ENCODE data around the gene LYST. TPM values are rescaled to one million over a fixed set of nuclear protein-coding genes. Genes with fewer than 3 reads are reported as not detected.

Gene LYST
- total RNA-seq, 2 experiments from 2014 or later: 19.0 to 21.1 TPM

DNA sequence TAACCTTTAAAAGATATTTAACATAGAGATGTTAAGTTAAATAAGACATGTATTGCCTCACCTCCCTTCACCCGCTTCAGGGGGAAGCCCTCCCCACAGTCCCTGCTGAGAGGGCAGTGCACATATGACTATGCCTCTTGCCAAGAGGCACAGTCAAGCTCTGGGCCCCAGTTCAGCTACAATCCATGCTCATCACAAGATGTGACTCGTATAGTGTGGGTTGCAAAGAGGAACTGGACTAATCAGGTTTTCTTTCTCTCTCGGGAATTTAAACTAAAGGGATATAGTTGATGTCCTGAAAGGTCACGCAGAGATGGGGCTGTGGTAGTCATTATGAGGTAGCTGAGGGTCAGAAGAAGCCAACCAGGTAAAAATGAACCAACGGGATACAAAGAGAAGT is 35.6 kb downstream of the LYST start:
- Mint-ChIP-seq H3K9me3 (no peaks in the 10 kb centered on the region), H3K36me3 (ENCODE audit: low read depth) (peaks cover 15% of the 10 kb centered on the region), H3K4me1 (ENCODE audit: low read depth) (peaks cover 13% of the 10 kb centered on the region), H3K4me3 (no peak overlapping the region), H3K27ac (no peak overlapping the region), H3K27me3 (ENCODE audit: low read depth) (no peaks in the 10 kb centered on the region)
- DNase-seq: peak; percentile 63
- intact Hi-C loops (cut with micrococcal nuclease): no loop called here
- CTCF ChIA-PET: interaction anchor here (1.2 to 2.2 kb wide), 2 partner anchors 12 to 141 kb away, joined by 4 to 7 read pairs; no protein-coding TSS in a partner anchor

DNA sequence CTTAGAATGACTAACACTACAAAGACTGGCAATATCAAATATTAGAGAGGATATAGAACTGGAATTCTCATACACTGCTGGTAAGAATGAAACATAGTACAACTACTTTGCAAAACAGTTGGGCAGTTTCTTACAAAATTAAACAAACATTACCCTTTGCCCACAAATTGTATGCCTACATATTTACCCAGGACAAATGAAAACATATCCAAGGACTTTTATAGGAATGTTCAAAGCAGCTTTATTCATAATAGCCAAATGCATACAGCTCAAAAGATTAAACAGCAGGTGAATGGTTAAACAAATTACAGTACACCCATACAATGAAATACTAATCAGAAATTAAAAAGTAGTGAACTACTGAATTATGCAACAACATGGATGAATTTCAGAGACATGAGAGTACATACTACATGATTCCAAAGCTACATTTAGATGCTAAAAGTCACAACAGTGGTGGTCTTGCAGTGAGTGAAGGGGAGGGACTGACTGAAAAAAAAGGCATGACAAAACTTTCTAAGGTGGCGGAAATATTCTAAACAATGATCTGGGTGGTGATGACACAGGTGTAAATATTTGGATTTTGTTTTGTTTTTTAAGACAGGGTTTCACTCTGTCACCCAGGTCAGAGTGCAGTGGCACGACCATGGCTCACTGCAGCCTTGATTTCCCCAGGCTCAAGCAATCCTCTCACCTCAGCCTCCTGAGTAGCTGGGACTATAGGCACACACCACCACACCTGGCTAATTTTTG is 40.4 kb downstream of the LYST start:
- Mint-ChIP-seq H3K4me1 (ENCODE audit: low read depth) (peaks cover 6% of the 10 kb centered on the region), H3K9me3 (no peaks in the 10 kb centered on the region), H3K27me3 (ENCODE audit: low read depth) (no peaks in the 10 kb centered on the region), H3K27ac (no peak overlapping the region), H3K4me3 (no peak overlapping the region), H3K36me3 (ENCODE audit: low read depth) (peaks cover 20% of the 10 kb centered on the region)
- intact Hi-C loops (cut with micrococcal nuclease): no loop called here
- CTCF ChIA-PET: interaction anchor here (0.6 kb wide), 1 partner anchor 15 kb away, joined by 3 read pairs; no protein-coding TSS in a partner anchor
- DNase-seq: no peak

DNA sequence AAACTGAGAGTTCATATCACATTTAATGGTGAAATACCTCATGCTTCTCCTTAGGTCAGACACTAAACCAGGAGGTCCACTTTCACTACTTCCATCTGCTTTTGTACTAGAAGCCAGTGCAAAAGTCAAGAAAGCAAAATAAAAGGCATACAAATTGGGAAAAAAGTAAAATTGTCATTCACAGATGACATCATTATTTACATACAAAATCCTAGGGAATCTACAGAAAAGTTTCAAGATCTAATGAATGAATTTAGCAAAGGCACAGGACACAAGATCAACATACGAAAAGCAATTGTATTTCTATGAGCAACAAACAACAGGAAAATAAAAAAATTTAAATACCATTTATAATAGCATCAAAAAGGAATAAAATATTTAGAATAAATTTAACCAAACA is 41.5 kb downstream of the LYST start:
- no peaks in the 10 kb centered on the region for H3K9me3 Mint-ChIP-seq
- H3K4me1 Mint-ChIP-seq (ENCODE audit: low read depth): no peaks in the 10 kb centered on the region
- H3K36me3 Mint-ChIP-seq (ENCODE audit: low read depth): peaks cover 15% of the 10 kb centered on the region
- intact Hi-C loops (cut with micrococcal nuclease): no loop called here
- H3K4me3 Mint-ChIP-seq: no peak overlapping the region
- CTCF ChIA-PET: no interaction called here
- DNase-seq: no peak
- H3K27ac Mint-ChIP-seq: no peak overlapping the region
- H3K27me3 Mint-ChIP-seq (ENCODE audit: low read depth): no peaks in the 10 kb centered on the region

DNA sequence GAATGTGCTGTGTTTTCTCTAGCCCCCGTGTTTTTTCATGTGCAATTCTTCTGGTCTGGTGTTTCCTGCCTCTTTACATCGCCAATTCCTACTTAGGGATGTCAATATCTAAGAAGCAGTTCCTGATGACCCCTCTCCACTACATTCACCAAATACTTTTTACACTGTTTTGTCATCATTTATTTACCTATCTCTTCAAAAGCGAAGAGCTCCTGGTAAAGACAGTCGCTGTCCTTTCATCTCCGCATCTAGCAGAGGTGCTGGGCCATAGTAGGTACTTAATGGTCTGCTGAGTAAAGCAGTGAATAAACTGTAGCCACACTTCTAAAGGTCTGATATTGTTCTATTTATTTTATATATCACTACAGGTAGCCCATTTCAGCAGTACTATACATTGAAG is 43.0 kb downstream of the LYST start:
- Mint-ChIP-seq H3K27me3 (ENCODE audit: low read depth) (no peaks in the 10 kb centered on the region), H3K4me3 (no peak overlapping the region), H3K4me1 (ENCODE audit: low read depth) (no peaks in the 10 kb centered on the region), H3K36me3 (ENCODE audit: low read depth) (peaks cover 13% of the 10 kb centered on the region), H3K9me3 (no peaks in the 10 kb centered on the region), H3K27ac (no peak overlapping the region)
- CTCF ChIA-PET: no interaction called here
- intact Hi-C loops (cut with micrococcal nuclease): no loop called here
- DNase-seq: no peak

DNA sequence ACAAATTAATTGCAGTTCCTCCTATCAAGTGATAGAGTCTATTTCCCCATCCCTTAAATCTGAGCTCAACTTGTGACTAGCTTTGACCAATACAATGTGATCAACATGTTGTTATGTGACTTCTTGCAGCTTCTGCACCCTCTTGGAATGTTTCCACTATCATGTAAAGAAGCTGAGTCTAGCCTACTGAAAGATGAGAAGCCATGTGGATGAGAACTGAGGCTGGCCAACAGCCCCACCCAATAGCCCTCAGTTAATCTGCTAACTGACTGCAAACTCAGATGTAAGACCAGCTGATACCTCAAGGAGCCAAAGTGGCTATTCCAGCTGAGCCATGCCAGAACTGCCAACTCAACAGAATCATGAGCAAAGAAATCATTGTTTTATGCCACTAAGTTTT is 44.0 kb downstream of the LYST start:
- no peaks in the 10 kb centered on the region for H3K27me3 Mint-ChIP-seq (ENCODE audit: low read depth)
- H3K9me3 Mint-ChIP-seq: no peaks in the 10 kb centered on the region
- intact Hi-C loops (cut with micrococcal nuclease): no loop called here
- no peaks in the 10 kb centered on the region for H3K4me1 Mint-ChIP-seq (ENCODE audit: low read depth)
- peaks cover 10% of the 10 kb centered on the region for H3K36me3 Mint-ChIP-seq (ENCODE audit: low read depth)
- no peak overlapping the region for H3K27ac Mint-ChIP-seq
- CTCF ChIA-PET: interaction anchor here (0.9 to 1.2 kb wide), 2 partner anchors 21 to 40 kb away, joined by 3 read pairs; no protein-coding TSS in a partner anchor
- no peak for DNase-seq
- H3K4me3 Mint-ChIP-seq: no peak overlapping the region

DNA sequence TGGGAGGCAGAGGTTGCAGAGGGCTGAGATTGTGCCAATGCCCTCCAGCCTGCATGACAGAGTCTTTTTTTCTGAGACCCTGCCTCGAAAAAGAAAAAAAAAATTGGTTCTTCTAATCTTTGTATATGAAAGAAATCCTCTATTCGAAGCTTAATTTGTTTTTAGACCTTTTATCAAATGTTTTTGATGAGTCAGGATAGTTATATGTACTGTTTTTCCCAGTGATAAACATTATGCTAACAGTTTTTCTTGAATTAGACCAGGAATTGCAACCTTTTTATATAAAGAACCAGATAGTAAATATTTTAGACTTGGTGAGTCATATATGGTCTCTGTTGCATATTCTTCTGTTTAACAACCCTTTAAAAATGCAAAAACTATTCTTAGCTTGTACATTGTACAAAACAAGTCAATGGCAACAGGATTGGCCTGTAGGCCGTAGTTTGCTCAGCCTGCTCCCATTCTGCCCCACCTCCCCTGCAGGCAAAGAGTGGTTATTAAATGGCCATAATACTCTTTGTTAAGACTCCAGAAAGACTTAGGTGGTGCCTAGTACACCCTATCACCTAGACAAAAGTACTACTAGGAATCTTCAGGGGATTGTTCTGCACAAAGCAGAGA is 45.2 kb downstream of the LYST start:
- H3K9me3 Mint-ChIP-seq: no peaks in the 10 kb centered on the region
- CTCF ChIA-PET: interaction anchor here (0.8 to 2.9 kb wide), 6 partner anchors 22 to 223 kb away, joined by 3 to 13 read pairs (median 4); no protein-coding TSS in a partner anchor
- no peak overlapping the region for H3K27ac Mint-ChIP-seq
- no peak overlapping the region for H3K4me3 Mint-ChIP-seq
- H3K36me3 Mint-ChIP-seq (ENCODE audit: low read depth): peaks cover 10% of the 10 kb centered on the region
- H3K27me3 Mint-ChIP-seq (ENCODE audit: low read depth): no peaks in the 10 kb centered on the region
- DNase-seq: no peak
- intact Hi-C loops (cut with micrococcal nuclease): no loop called here
- no peaks in the 10 kb centered on the region for H3K4me1 Mint-ChIP-seq (ENCODE audit: low read depth)

DNA sequence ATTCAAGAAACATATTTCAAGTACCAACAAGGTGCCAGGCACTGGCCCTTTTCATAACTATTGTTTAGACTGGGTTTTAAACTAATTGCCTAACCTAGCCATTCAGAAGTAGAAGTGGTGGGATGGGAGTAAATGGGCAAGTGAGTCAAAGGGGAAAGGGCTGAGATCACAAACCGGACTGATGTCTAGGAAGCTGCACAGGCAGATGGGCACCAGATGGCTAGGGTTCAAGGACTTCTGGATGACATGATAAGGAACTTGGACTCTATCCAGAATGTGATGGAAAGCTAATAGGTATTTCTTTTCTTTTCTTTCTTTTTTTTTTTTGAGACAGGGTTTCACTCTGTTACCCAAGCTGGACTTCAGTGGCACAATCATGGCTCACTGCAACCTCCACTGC is 46.6 kb downstream of the LYST start:
- Mint-ChIP-seq H3K9me3 (no peaks in the 10 kb centered on the region), H3K27me3 (ENCODE audit: low read depth) (no peaks in the 10 kb centered on the region), H3K27ac (no peak overlapping the region), H3K4me3 (no peak overlapping the region), H3K36me3 (ENCODE audit: low read depth) (peaks cover 3% of the 10 kb centered on the region), H3K4me1 (ENCODE audit: low read depth) (no peaks in the 10 kb centered on the region)
- DNase-seq: no peak
- intact Hi-C loops (cut with micrococcal nuclease): no loop called here
- CTCF ChIA-PET: interaction anchor here (2.9 kb wide), 1 partner anchor 152 kb away, joined by 13 read pairs; no protein-coding TSS in a partner anchor

DNA sequence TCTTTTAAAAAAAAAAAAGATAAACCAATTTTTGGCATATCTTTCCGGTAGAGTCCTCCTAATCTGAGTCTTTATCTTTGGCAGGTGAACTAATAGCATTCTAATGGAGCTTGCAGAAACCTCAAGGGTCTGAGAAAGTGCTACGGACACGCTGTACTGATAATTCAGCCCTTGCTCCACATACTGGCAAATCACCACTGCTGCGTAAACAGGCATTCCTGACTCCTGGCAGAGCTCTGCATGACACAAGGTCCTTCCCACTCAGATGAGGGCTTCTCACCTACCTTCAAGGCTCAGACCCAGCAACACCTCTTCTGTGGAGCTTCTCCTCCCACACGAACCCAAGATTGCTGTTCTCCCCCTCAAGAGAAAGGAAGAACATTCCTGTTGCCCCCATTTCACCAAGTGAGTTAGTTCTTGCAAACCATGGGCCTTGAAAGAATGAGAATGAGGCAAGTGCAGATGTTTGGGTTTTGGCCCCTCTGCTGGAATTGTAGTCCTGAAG is 48.0 kb downstream of the LYST start:
- CTCF ChIA-PET: interaction anchor here (0.7 kb wide), 2 partner anchors 24 to 261 kb away, joined by 3 read pairs; no protein-coding TSS in a partner anchor
- intact Hi-C loops (cut with micrococcal nuclease): no loop called here
- no peak overlapping the region for H3K4me3 Mint-ChIP-seq
- H3K27me3 Mint-ChIP-seq (ENCODE audit: low read depth): no peaks in the 10 kb centered on the region
- H3K36me3 Mint-ChIP-seq (ENCODE audit: low read depth): no peaks in the 10 kb centered on the region
- H3K27ac Mint-ChIP-seq: no peak overlapping the region
- DNase-seq: no peak
- H3K4me1 Mint-ChIP-seq (ENCODE audit: low read depth): no peaks in the 10 kb centered on the region
- no peaks in the 10 kb centered on the region for H3K9me3 Mint-ChIP-seq

DNA sequence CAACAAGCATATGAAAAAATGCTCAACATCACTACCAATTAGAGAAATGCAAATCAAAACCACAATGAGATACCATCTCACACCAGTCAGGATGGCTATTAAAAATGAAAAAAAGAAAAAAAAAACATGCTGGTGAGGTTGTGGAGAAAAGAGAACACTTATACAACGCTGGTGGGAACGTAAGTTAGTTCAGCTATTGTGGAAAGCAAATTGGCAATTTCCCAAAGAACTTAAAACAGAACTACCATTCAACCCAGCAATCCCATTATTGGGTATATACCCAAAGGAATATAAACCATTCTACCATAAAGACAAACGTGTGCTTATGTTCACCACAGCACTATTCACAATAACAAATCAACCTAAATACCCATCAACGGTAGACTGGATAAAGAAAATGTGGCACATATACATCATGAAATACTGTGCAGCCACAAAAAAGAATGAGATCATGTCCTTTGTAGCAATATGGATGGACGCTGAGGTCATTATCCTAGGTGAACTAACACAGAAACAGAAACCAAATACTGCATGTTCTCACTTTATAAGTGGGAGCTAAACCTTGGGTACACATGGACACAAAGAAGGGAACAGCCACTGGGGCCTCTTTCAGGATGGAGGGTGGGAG is 49.5 kb downstream of the LYST start:
- Mint-ChIP-seq H3K36me3 (ENCODE audit: low read depth) (no peaks in the 10 kb centered on the region), H3K27me3 (ENCODE audit: low read depth) (no peaks in the 10 kb centered on the region), H3K4me1 (ENCODE audit: low read depth) (no peaks in the 10 kb centered on the region), H3K9me3 (no peaks in the 10 kb centered on the region), H3K4me3 (no peak overlapping the region), H3K27ac (no peak overlapping the region)
- CTCF ChIA-PET: interaction anchor here (1.2 to 2.1 kb wide), 2 partner anchors 26 to 104 kb away, joined by 5 to 7 read pairs; no protein-coding TSS in a partner anchor
- intact Hi-C loops (cut with micrococcal nuclease): no loop called here
- no peak for DNase-seq

DNA sequence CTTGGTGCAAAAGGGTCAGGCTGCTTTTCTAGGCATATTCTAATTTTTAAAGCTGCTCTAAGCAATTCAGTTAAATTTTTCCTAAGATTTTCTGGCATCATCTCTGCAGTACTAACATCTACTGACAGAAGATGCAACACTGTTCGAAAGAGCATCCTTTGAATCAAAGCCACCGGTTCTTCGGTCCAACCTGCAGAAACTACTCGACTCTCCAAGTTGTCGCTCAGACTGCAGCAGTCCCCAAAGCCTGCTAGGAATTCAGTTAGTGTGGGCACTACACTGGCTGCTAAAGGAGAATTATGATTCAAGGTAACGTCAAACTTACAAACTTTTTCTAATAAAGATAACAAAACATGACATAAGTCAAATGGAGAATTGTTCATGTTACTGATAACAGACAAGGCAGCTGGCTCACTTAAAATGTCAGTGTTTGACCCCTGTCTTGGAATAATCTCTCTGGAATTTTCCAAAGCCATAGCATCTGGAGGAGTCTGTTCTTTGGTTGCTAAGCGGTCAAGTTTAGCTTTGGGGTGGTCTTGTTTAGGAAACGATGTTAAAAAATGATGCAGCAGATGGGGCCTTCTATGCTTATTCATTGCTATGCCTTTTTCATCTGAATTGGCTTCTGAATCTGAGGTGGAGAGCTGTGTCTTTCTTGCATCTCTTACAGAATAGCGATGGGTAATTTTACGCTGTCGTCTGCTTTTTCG is 56.9 kb downstream of the LYST start:
- no peak for DNase-seq
- no peak overlapping the region for H3K4me3 Mint-ChIP-seq
- H3K27ac Mint-ChIP-seq: no peak overlapping the region
- H3K9me3 Mint-ChIP-seq: no peaks in the 10 kb centered on the region
- intact Hi-C loops (cut with micrococcal nuclease): loop anchor here (10.0 kb wide), 1 partner anchor 255 kb away; the partner anchor contains the start of gene NID1
- H3K27me3 Mint-ChIP-seq (ENCODE audit: low read depth): no peaks in the 10 kb centered on the region
- CTCF ChIA-PET: interaction anchor here (1.0 kb wide), 1 partner anchor 27 kb away, joined by 5 read pairs; no protein-coding TSS in a partner anchor
- no peaks in the 10 kb centered on the region for H3K4me1 Mint-ChIP-seq (ENCODE audit: low read depth)
- H3K36me3 Mint-ChIP-seq (ENCODE audit: low read depth): peaks cover 12% of the 10 kb centered on the region

DNA sequence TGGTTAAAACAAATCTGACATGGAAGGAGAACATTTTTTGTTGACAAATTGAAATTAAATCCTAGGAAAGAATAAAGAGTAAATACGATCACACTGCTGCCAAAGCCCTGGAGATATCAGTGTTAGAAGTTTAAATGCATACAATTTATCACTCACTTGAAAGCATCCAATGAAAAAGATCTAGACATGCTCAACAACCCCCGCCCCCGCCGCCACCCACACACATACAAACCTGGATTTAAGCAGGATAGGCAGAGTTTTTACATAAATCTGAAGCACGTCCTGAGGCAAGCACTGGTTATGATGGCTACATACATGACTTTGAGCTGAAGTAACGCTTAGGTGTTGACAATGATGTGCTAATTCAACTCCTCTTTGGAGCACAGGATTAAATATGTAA is 58.5 kb downstream of the LYST start:
- CTCF ChIA-PET: no interaction called here
- Mint-ChIP-seq H3K36me3 (ENCODE audit: low read depth) (peaks cover 14% of the 10 kb centered on the region), H3K4me3 (no peak overlapping the region), H3K4me1 (ENCODE audit: low read depth) (no peaks in the 10 kb centered on the region), H3K27ac (no peak overlapping the region), H3K9me3 (no peaks in the 10 kb centered on the region), H3K27me3 (ENCODE audit: low read depth) (no peaks in the 10 kb centered on the region)
- DNase-seq: no peak
- intact Hi-C loops (cut with micrococcal nuclease): loop anchor here (10.0 kb wide), 1 partner anchor 257 kb away; the partner anchor contains the start of gene NID1

DNA sequence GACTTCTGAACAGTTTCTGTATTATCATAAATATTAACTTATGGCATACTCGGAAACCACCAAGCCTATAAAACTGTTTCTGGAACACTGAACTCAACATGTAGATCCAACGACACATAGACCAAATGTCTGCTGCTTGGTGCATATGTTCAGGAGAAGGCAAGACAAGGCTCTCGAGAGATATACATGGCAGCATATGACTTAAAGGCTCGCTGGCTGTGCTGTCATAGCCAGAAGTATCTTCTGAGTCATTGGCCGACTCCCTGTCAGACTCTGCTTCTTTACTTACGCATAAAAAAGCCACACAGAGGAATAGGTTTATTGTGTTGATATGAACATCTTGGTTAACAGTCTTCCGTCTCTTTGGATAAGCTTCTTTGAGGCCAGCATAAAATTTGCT is 60.6 kb downstream of the LYST start:
- no peaks in the 10 kb centered on the region for H3K9me3 Mint-ChIP-seq
- H3K27me3 Mint-ChIP-seq (ENCODE audit: low read depth): no peaks in the 10 kb centered on the region
- no peak overlapping the region for H3K27ac Mint-ChIP-seq
- CTCF ChIA-PET: interaction anchor here (0.5 to 2.1 kb wide), 2 partner anchors 23 to 166 kb away, joined by 3 to 7 read pairs; no protein-coding TSS in a partner anchor
- H3K4me3 Mint-ChIP-seq: no peak overlapping the region
- no peak for DNase-seq
- intact Hi-C loops (cut with micrococcal nuclease): loop anchor here (10.0 kb wide), 1 partner anchor 259 kb away; the partner anchor contains the start of gene NID1
- peaks cover 5% of the 10 kb centered on the region for H3K4me1 Mint-ChIP-seq (ENCODE audit: low read depth)
- H3K36me3 Mint-ChIP-seq (ENCODE audit: low read depth): peaks cover 15% of the 10 kb centered on the region

All from activated naive CD4-positive, alpha-beta T cell treated with anti-CD3 and anti-CD28 coated beads for 36 hours (primary cell).